Suprapubic skin (tissue), 4 donors: ENCODE measurements around the gene DDHD1. TPM values are rescaled to one million over a fixed set of nuclear protein-coding genes. Genes with fewer than 3 reads are reported as not detected.

Experiments
- DNase-seq, 2 donors: peaks; one replicate each; pipeline ENCODE4 v3.0.0-alpha.2; 2019; ENCODE audit warnings: low spot score in 2 of 2
- H3K27ac ChIP-seq: fragments of 200-600 bp; sonication (generic); one replicate; pipeline ENCODE4 v1.5.1; 2019
- H3K27me3 ChIP-seq: fragments of 200-600 bp; sonication (generic); one replicate; pipeline ENCODE4 v1.5.1; 2019
- H3K36me3 ChIP-seq: fragments of 200-600 bp; sonication (generic); one replicate; pipeline ENCODE4 v1.5.1; 2019
- H3K4me1 ChIP-seq: fragments of 200-600 bp; sonication (generic); one replicate; pipeline ENCODE4 v1.5.1; 2019
- H3K4me3 ChIP-seq: fragments of 200-600 bp; sonication (generic); one replicate; pipeline ENCODE4 v1.5.1; 2019; ENCODE audit warnings: mild to moderate bottlenecking
- H3K9me3 ChIP-seq: fragments of 200-600 bp; sonication (generic); one replicate; pipeline ENCODE4 v1.5.1; 2019
- CTCF ChIP-seq, 2 donors: fragments of 200-600 bp in 1 of 2; fragments of 450-650 bp in 1 of 2; sonication (generic) in 1 of 2; IDR thresholded peaks; one replicate each; pipeline ENCODE4 v1.5.1; 2016 to 2019; ENCODE audit warnings: antibody characterized with exemption in 2 of 2, mild to moderate bottlenecking in 1 of 2, moderate library complexity in 1 of 2
- EP300 ChIP-seq: sonication (generic); formaldehyde crosslinking; IDR thresholded peaks from one replicate; pipeline ENCODE4 v1.6.1; 2017; ENCODE audit warnings: antibody characterized with exemption
- POLR2A ChIP-seq, 2 donors: fragments of 450-650 bp; IDR thresholded peaks; one replicate each; pipeline ENCODE4 v1.6.1; 2017; ENCODE audit warnings: antibody characterized with exemption in 2 of 2, mild to moderate bottlenecking in 2 of 2, moderate library complexity in 2 of 2
- POLR2AphosphoS5 ChIP-seq, 3 donors: sonication (generic); formaldehyde crosslinking; IDR thresholded peaks; one replicate each; pipeline ENCODE4 v1.6.1; 2017; ENCODE audit warnings: antibody characterized with exemption in 3 of 3
- WGBS: methylation state at CpG from one replicate; pipeline ENCODE4 v1.1.5; 2018; 5-methylcytosine and 5-hydroxymethylcytosine counted together
- total RNA-seq, 4 donors: library from RNA; depleted of rRNA; stranded (reverse); fragments of >200 nt; gene quantifications; one replicate each; pipeline ENCODE4 v1.1.0, GENCODE V29; 2016

DDHD1 gene
- total RNA-seq, 4 donors from 2014 or later, result 10.1 to 25.3 (median 14.7) TPM

DNA sequence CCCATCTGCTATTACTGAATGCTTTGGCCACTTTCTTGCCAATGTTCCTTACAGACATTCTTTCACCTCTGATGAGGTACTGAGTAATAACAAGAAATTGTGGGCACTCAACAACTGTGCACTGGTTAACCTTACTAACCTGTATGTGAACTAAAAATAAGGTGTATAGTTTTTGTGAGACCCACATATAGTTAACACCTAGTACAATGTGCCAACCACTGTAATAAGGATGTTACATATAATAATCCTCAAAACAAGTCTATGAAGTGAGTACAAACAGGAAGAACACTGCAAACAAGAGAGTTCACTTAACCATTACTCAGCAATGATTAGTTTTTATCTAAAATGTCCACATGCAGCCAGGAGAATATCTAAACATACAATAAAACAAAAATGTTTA, 4.5 kb downstream of the DDHD1 start:
- peaks cover 18% of the 10 kb centered on the region for H3K4me1 ChIP-seq
- H3K4me3 ChIP-seq, result no peak overlapping the region
- no peak for TF ChIP-seq POLR2A (IDR thresholded peaks at IDR 0.05)
- TF ChIP-seq EP300, result no peak
- TF ChIP-seq POLR2AphosphoS5 (IDR thresholded peaks at IDR 0.05), result no peak
- TF ChIP-seq CTCF (IDR thresholded peaks at IDR 0.05), result no peak
- no peaks in the 10 kb centered on the region for H3K9me3 ChIP-seq
- no peak for DNase-seq
- H3K36me3 ChIP-seq, result no peaks in the 10 kb centered on the region
- no peaks in the 10 kb centered on the region for H3K27me3 ChIP-seq
- no peak overlapping the region for H3K27ac ChIP-seq

DNA sequence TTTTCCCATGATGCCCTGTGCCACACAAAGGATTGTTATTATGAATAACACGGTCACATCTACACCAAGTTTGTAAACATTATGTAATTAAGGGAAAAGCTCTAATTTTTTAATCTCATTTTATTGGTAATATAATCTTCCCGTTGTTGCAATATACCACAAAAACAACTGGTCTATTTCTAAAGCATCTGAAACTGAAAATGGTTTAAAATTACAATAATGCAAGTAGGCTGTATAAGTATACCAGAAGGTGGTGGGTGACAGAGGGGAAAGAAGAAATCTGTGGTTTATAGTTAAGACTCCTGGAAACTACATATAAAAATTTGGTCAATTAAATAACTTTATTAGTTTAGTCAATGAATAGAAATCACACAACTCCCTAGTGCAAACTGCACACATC, 5.2 kb downstream of the DDHD1 start:
- H3K36me3 ChIP-seq, result no peaks in the 10 kb centered on the region
- no peak for TF ChIP-seq EP300
- no peak for TF ChIP-seq POLR2A (IDR thresholded peaks at IDR 0.05)
- TF ChIP-seq CTCF (IDR thresholded peaks at IDR 0.05), result no peak
- TF ChIP-seq POLR2AphosphoS5 (IDR thresholded peaks at IDR 0.05), result no peak
- peaks cover 15% of the 10 kb centered on the region for H3K4me1 ChIP-seq
- H3K4me3 ChIP-seq, result no peak overlapping the region
- no peaks in the 10 kb centered on the region for H3K9me3 ChIP-seq
- no peak overlapping the region for H3K27ac ChIP-seq
- no peak for DNase-seq
- WGBS, result 87% methylated on average over 2 of the region's 2 CpGs
- no peaks in the 10 kb centered on the region for H3K27me3 ChIP-seq

DNA sequence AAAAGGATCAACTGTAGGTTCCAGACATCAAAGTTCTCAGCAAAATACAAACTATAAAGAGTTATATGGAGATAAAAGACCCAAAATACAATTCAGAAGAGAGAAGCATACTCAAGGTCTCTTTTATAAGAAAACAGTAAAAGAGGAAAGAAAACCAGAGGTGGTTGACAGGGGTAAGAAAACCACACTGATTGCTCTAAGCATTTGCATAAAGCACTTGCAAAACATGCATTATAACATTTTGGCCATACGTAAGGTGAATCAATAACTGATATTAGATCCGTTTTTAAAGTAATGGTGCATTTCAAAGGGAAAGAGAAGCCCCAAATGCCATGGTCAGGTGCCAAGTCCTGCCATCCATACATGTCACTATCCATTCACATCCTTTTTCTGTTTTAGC, 5.9 kb downstream of the DDHD1 start:
- WGBS, result 85% methylated on average over 2 of the region's 2 CpGs
- peaks cover 15% of the 10 kb centered on the region for H3K4me1 ChIP-seq

DNA sequence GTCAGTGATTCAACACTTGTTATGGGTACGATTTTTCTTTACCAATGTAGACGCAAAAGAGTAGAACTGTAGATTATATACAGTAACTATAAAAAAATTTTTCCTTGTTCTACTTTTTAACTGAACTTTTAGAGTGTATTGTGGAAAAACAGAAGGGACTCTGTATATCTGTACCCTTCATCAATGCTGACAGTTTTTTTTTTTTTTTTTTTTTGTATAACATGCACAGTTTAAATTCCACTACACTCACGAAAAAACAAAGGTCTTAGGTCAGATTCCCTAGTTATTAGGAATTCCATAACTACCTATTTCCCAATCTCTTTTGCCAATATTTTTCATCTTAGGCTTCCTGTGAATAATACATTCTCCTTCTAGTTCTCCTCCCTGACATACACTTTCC, 6.4 kb downstream of the DDHD1 start:
- no peaks in the 10 kb centered on the region for H3K27me3 ChIP-seq
- WGBS, result 79% methylated on average over 3 of the region's 3 CpGs
- H3K4me3 ChIP-seq, result no peak overlapping the region
- H3K27ac ChIP-seq, result no peak overlapping the region
- H3K4me1 ChIP-seq, result peaks cover 15% of the 10 kb centered on the region
- no peak for TF ChIP-seq EP300
- no peak for TF ChIP-seq POLR2A (IDR thresholded peaks at IDR 0.05)
- no peak for TF ChIP-seq CTCF (IDR thresholded peaks at IDR 0.05)
- TF ChIP-seq POLR2AphosphoS5 (IDR thresholded peaks at IDR 0.05), result no peak
- no peaks in the 10 kb centered on the region for H3K36me3 ChIP-seq
- DNase-seq, result no peak
- H3K9me3 ChIP-seq, result peaks cover 4% of the 10 kb centered on the region

More for the DNA sequence above, 5.9 kb downstream of the DDHD1 start:
- no peak overlapping the region for H3K4me3 ChIP-seq
- DNase-seq, result no peak
- H3K36me3 ChIP-seq, result no peaks in the 10 kb centered on the region
- TF ChIP-seq POLR2AphosphoS5 (IDR thresholded peaks at IDR 0.05) (no peak), CTCF (IDR thresholded peaks at IDR 0.05) (no peak), EP300 (no peak), POLR2A (IDR thresholded peaks at IDR 0.05) (no peak)
- no peak overlapping the region for H3K27ac ChIP-seq
- peaks cover under 1% of the 10 kb centered on the region for H3K9me3 ChIP-seq
- no peaks in the 10 kb centered on the region for H3K27me3 ChIP-seq

DNA sequence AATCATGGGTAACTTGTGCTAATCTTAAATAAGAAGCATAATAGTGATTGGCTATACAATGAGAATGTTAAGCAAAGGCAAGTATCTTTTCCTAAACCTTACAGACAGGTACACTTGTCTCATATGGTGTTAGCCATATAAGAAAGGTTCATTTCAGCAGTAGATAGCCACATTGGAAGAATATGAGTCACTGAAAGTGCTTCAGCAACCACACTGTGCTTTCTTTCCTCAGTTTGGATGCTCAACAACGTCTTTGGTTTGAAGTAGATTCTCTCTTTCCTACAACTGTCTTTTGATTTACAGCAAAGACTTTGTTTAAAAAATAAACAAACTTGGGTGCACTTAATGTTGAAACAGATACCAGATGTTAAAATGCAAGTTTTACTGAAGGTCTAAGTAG, 8.9 kb downstream of the DDHD1 start:
- no peak for TF ChIP-seq POLR2AphosphoS5 (IDR thresholded peaks at IDR 0.05)
- no peak for TF ChIP-seq EP300
- TF ChIP-seq POLR2A (IDR thresholded peaks at IDR 0.05), result no peak
- no peak for TF ChIP-seq CTCF (IDR thresholded peaks at IDR 0.05)
- H3K9me3 ChIP-seq, result peaks cover 19% of the 10 kb centered on the region
- no peak overlapping the region for H3K27ac ChIP-seq
- 77% methylated on average over 1 of the region's 1 CpG for WGBS
- H3K27me3 ChIP-seq, result no peaks in the 10 kb centered on the region
- no peak for DNase-seq
- H3K4me3 ChIP-seq, result no peak overlapping the region
- no peaks in the 10 kb centered on the region for H3K4me1 ChIP-seq
- H3K36me3 ChIP-seq, result no peaks in the 10 kb centered on the region
